SU-DHL-6 (cell line): Measurements from ENCODE around the gene PHACTR1.

ENCODE experiments used
- H2AFZ ChIP-seq: fragments of 200-600 bp; sonication (generic); 2 replicates; pipeline ENCODE4 v1.6.1; 2014; ENCODE audit warnings: low read depth, mild to moderate bottlenecking, moderate library complexity, mixed read lengths, antibody characterized with exemption, low read length; ENCODE audit not compliant: severe bottlenecking
- H3F3A ChIP-seq: fragments of 200-600 bp; shearing (Covaris generic); 2 replicates; pipeline ENCODE4 v1.6.0; 2016; ENCODE audit warnings: antibody characterized with exemption, mild to moderate bottlenecking; ENCODE audit not compliant: insufficient read depth
- H3K27ac ChIP-seq: fragments of 200-600 bp; sonication (generic); 2 replicates; pipeline ENCODE4 v1.5.1; 2016; ENCODE audit warnings: low read depth, mild to moderate bottlenecking, low read length, moderate library complexity, mixed read lengths
- H3K27me3 ChIP-seq: fragments of 200-600 bp; sonication (generic), shearing (Covaris generic); 2 replicates; pipeline ENCODE4 v1.6.0; 2014; ENCODE audit warnings: mild to moderate bottlenecking, low read length
- H3K36me3 ChIP-seq: fragments of 200-600 bp; sonication (generic); 2 replicates; pipeline ENCODE4 v1.6.1; 2014; ENCODE audit warnings: mild to moderate bottlenecking, low read length, mixed read lengths
- H3K4me2 ChIP-seq: fragments of 300-600, 200-600 bp; shearing (Covaris generic), sonication (generic); 2 replicates; pipeline ENCODE4 v1.6.0; 2014; ENCODE audit warnings: low read length, low read depth, mild to moderate bottlenecking; ENCODE audit not compliant: poor library complexity, severe bottlenecking
- H3K4me3 ChIP-seq: fragments of 200-600 bp; sonication (generic); 2 replicates; pipeline ENCODE4 v1.5.1; 2014; ENCODE audit warnings: antibody characterized with exemption, low read length, mild to moderate bottlenecking, mixed read lengths; ENCODE audit not compliant: insufficient read depth, poor library complexity, severe bottlenecking
- H3K79me2 ChIP-seq: fragments of 200-600 bp; sonication (generic); 2 replicates; pipeline ENCODE4 v1.6.1; 2014; ENCODE audit warnings: mild to moderate bottlenecking, low read length, moderate library complexity; ENCODE audit not compliant: insufficient read depth
- H3K9ac ChIP-seq: fragments of 200-600 bp; sonication (generic); 2 replicates; pipeline ENCODE4 v1.7.0; 2014; ENCODE audit warnings: mild to moderate bottlenecking, low read length
- H3K9me2 ChIP-seq: fragments of 200-600 bp; sonication (generic); replicated peaks from 2 replicates; pipeline ENCODE4 v1.6.1; 2014; ENCODE audit warnings: low read length; ENCODE audit not compliant: insufficient read depth
- H3K9me3 ChIP-seq: fragments of 200-600 bp; sonication (generic); 2 replicates; pipeline ENCODE4 v1.6.1; 2014; ENCODE audit warnings: low read length, mixed read lengths; ENCODE audit not compliant: insufficient read depth
- H4K20me1 ChIP-seq: fragments of 200-600 bp; sonication (generic); 2 replicates; pipeline ENCODE4 v1.6.1; 2014; ENCODE audit warnings: low read depth, mild to moderate bottlenecking, antibody characterized with exemption, low read length, moderate library complexity, mixed read lengths
- EZH2phosphoT487 ChIP-seq: fragments of 200-600 bp; sonication (generic), shearing (Covaris generic); conservative IDR thresholded peaks from 2 replicates; pipeline ENCODE4 v1.6.1; 2018; ENCODE audit warnings: mild to moderate bottlenecking, antibody characterized with exemption, low read length, moderate library complexity, mixed read lengths
- TF ChIP-seq, protein P1 (sequence below): fragments of 200-600 bp; sonication (generic); IDR thresholded peaks from one replicate; pipeline ENCODE4 v1.5.1; 2017; ENCODE audit warnings: antibody characterized with exemption, mild to moderate bottlenecking, low read length, moderate library complexity; ENCODE audit not compliant: insufficient read depth, poor library complexity, severe bottlenecking

The PHACTR1 gene

DNA sequence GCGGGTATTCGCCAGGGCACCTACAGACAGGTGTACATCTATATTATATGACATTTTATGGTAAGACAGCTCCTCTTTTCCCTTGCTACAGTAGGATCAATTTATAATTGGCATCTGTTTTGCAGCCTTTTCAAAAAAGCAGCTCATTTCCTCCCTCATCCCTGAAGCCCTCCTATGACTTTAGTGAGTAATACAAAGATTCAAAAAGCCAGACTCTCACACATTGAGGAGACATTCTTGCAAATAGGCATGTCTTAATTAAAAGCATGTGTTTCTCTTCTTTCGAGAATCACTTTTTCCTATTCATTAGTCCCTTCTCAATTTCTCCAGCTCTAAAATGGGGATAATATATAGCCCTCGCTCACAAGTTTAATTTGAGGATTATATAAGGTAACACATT is 328.3 kb downstream of the PHACTR1 start:
- H4K20me1 ChIP-seq = no peaks in the 10 kb centered on the region
- H2AFZ ChIP-seq = no peak overlapping the region
- no peak overlapping the region for H3K9ac ChIP-seq
- no peak overlapping the region for H3K27ac ChIP-seq
- no peak overlapping the region for H3K4me2 ChIP-seq
- H3K36me3 ChIP-seq = no peaks in the 10 kb centered on the region
- no peak overlapping the region for H3K4me3 ChIP-seq
- H3K9me3 ChIP-seq = no peaks in the 10 kb centered on the region
- TF ChIP-seq EZH2phosphoT487 = no peak
- TF ChIP-seq, protein P1, sequence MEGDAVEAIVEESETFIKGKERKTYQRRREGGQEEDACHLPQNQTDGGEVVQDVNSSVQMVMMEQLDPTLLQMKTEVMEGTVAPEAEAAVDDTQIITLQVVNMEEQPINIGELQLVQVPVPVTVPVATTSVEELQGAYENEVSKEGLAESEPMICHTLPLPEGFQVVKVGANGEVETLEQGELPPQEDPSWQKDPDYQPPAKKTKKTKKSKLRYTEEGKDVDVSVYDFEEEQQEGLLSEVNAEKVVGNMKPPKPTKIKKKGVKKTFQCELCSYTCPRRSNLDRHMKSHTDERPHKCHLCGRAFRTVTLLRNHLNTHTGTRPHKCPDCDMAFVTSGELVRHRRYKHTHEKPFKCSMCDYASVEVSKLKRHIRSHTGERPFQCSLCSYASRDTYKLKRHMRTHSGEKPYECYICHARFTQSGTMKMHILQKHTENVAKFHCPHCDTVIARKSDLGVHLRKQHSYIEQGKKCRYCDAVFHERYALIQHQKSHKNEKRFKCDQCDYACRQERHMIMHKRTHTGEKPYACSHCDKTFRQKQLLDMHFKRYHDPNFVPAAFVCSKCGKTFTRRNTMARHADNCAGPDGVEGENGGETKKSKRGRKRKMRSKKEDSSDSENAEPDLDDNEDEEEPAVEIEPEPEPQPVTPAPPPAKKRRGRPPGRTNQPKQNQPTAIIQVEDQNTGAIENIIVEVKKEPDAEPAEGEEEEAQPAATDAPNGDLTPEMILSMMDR = no peak
- H3K9me2 ChIP-seq = no peaks in the 10 kb centered on the region
- no peaks in the 10 kb centered on the region for H3F3A ChIP-seq
- H3K27me3 ChIP-seq = 0 out of 2 replicates have a peak, but pooled peaks cover 3% of the 10 kb centered on the region
- H3K79me2 ChIP-seq = no peaks in the 10 kb centered on the region

DNA sequence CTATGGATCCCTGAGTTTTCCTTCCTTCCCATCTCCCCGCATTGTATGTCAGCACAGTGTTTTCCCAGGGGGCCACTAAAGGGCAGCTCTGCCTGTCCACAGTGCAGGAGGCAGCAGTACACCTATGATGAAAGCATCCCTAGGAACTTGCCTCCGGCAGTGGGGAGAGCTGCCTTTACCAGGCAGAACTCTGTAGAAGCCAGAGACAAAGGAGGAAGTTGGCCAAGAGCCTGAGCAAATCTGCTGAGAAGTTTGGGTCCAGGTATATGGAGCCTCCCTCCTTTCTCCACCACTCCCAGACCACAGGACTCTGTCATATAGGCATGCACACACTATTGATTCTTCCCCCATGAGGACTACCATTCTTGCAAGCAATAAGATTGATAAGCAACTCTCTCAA is 329.1 kb downstream of the PHACTR1 start:
- Histone ChIP-seq H4K20me1 (no peaks in the 10 kb centered on the region), H2AFZ (no peak overlapping the region), H3K4me3 (no peak overlapping the region), H3K27me3 (0 out of 2 replicates have a peak, but pooled peaks cover 3% of the 10 kb centered on the region), H3K36me3 (no peaks in the 10 kb centered on the region), H3F3A (no peaks in the 10 kb centered on the region), H3K9ac (no peak overlapping the region), H3K4me2 (no peak overlapping the region), H3K9me3 (no peaks in the 10 kb centered on the region), H3K9me2 (no peaks in the 10 kb centered on the region), H3K27ac (no peak overlapping the region), H3K79me2 (no peaks in the 10 kb centered on the region)
- TF ChIP-seq EZH2phosphoT487 = no peak
- TF ChIP-seq, protein P1 = no peak

DNA sequence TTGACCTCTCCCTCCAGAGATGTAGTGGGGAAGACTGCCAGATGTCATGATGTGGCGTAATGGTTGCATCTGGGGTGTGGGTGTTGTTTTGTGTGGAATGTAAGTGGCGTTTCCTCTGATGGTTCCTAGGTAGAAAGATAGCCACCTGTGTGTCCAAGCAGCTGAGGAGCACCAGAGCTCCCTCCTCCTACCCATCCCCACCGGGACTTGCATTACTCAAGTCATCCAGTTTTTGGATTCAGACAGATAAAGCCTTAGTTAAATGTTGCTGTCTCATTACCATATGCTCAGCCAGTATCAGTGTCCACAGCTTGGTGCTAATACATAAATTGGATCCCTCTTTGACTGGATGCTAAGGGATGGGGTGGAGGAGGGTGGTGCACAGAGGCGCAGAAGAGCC is 329.5 kb downstream of the PHACTR1 start:
- Histone ChIP-seq H3K9me3 (no peaks in the 10 kb centered on the region), H3K4me3 (no peak overlapping the region), H3K27me3 (0 out of 2 replicates have a peak, but pooled peaks cover 6% of the 10 kb centered on the region), H3K36me3 (no peaks in the 10 kb centered on the region), H3K9me2 (no peaks in the 10 kb centered on the region), H3K4me2 (no peak overlapping the region), H4K20me1 (no peaks in the 10 kb centered on the region), H3F3A (no peaks in the 10 kb centered on the region), H2AFZ (no peak overlapping the region), H3K79me2 (no peaks in the 10 kb centered on the region), H3K27ac (no peak overlapping the region), H3K9ac (no peak overlapping the region)
- TF ChIP-seq, protein P1 = no peak
- no peak for TF ChIP-seq EZH2phosphoT487
